Measurements from ENCODE around the gene METAP1D.

GRCh38 chr2:172089633-172090032 lies 89.9 kb downstream of the METAP1D start:
- TF ChIP-seq EZH2phosphoT487 (conservative IDR thresholded peaks at IDR 0.05; ENCODE audit: low read length) (no peak), CTCF (IDR thresholded peaks at IDR 0.05; ENCODE audit: insufficient read depth, low read length, poor library complexity, severe bottlenecking) (no peak)
